GM21528 (cell line): ENCODE measurements around the gene RNF157.
"Not testable (repeated sequence)": the region's sequence is repeated elsewhere in the genome, so short reads cannot be mapped to it uniquely, and the experiment has no call there.

ENCODE experiments used
- ATAC-seq: cut with Tn5 transposase; IDR thresholded peaks from one replicate; pipeline ENCODE4 v1.9.1; 2021; ENCODE audit warnings: mild to moderate bottlenecking, moderate library complexity; ENCODE audit not compliant: unreplicated experiment, low FRiP score

RNF157 gene

GRCh38 chr17:76196675-76197074, 43.6 kb downstream of the RNF157 start:
- no peak for ATAC-seq

GRCh38 chr17:76195281-76196096, 44.8 kb downstream of the RNF157 start:
- ATAC-seq, result no peak

- ATAC-seq, result no peak
Measured at GRCh38 chr17:76193591-76193990, 46.7 kb downstream of the RNF157 start.

- ATAC-seq, result no peak
Measured at GRCh38 chr17:76191896-76192295, 48.4 kb downstream of the RNF157 start.

- no peak for ATAC-seq
Measured at GRCh38 chr17:76189741-76190140, 50.6 kb downstream of the RNF157 start.

GRCh38 chr17:76189247-76189646, 51.0 kb downstream of the RNF157 start:
- no peak for ATAC-seq

- ATAC-seq, result no peak
Measured at GRCh38 chr17:76188213-76189016, 51.9 kb downstream of the RNF157 start.

GRCh38 chr17:76186774-76187173, 53.5 kb downstream of the RNF157 start:
- ATAC-seq, result not testable (repeated sequence)

GRCh38 chr17:76184290-76184689, 56.0 kb downstream of the RNF157 start:
- ATAC-seq, result no peak

- peak; percentile 63 for ATAC-seq
Measured at GRCh38 chr17:76182016-76182764, 58.1 kb downstream of the RNF157 start.

GRCh38 chr17:76179496-76180467, 60.5 kb downstream of the RNF157 start:
- no peak for ATAC-seq

GRCh38 chr17:76178124-76178523, 62.2 kb downstream of the RNF157 start:
- ATAC-seq, result no peak

GRCh38 chr17:76176701-76177574, 63.4 kb downstream of the RNF157 start:
- ATAC-seq, result no peak

GRCh38 chr17:76174037-76174436, 66.3 kb downstream of the RNF157 start:
- ATAC-seq, result no peak

- ATAC-seq, result no peak
Measured at GRCh38 chr17:76173474-76173873, 66.8 kb downstream of the RNF157 start.

- ATAC-seq, result no peak
Measured at GRCh38 chr17:76171706-76172105, 68.6 kb downstream of the RNF157 start.

GRCh38 chr17:76170114-76170513, 70.2 kb downstream of the RNF157 start:
- ATAC-seq, result no peak

- ATAC-seq, result no peak
Measured at GRCh38 chr17:76166906-76167305, 73.4 kb downstream of the RNF157 start.

GRCh38 chr17:76166168-76166567, 74.1 kb downstream of the RNF157 start:
- no peak for ATAC-seq
